OCI-LY7 (cell line): Measurements from ENCODE around the gene PLEKHS1. TPM values are rescaled to one million over a fixed set of nuclear protein-coding genes. Genes with fewer than 3 reads are reported as not detected.

Experiments used
- BruUV-seq: library from RNA; stranded (reverse); fragments of 400-500 nt; replicated peaks from 2 replicates; lab custom pipeline; 2021; lab: Mats Ljungman, UMichigan
- CTCF ChIA-PET: fragments of 300-600 bp; sonication (Branson Sonifier 250); formaldehyde crosslinking; loops from one replicate; lab custom pipeline; 2022; ENCODE audit warnings: antibody characterized with exemption; ENCODE audit not compliant: unreplicated experiment; lab: Charles Lee
- POLR2A ChIA-PET: fragments of 300-600 bp; sonication (Branson Sonifier 250); formaldehyde crosslinking; loops from one replicate; lab custom pipeline; 2022; ENCODE audit warnings: antibody characterized with exemption; lab: Charles Lee
- DNase-seq: peaks from one replicate; pipeline ENCODE4 v3.0.0-alpha.2; 2015; ENCODE audit warnings: low spot score
- H2AFZ ChIP-seq: fragments of 200-600 bp; sonication (generic), shearing (Covaris generic); 2 replicates; pipeline ENCODE4 v1.6.1; 2014; ENCODE audit warnings: mild to moderate bottlenecking, antibody characterized with exemption, low read length, moderate library complexity
- H3K27ac ChIP-seq: fragments of 200-600 bp; sonication (generic); 2 replicates; pipeline ENCODE4 v1.5.1; 2014; ENCODE audit warnings: mixed run types, low read depth, mild to moderate bottlenecking, moderate library complexity, low read length, inconsistent platforms; ENCODE audit not compliant: poor library complexity, severe bottlenecking
- H3K36me3 ChIP-seq: fragments of 200-600 bp; sonication (generic); 2 replicates; pipeline ENCODE4 v1.6.1; 2014; ENCODE audit warnings: mild to moderate bottlenecking, antibody characterized with exemption, low read length, moderate library complexity, mixed read lengths; ENCODE audit not compliant: insufficient read depth
- H3K4me1 ChIP-seq: fragments of 200-600 bp; sonication (generic); 2 replicates; pipeline ENCODE4 v1.5.1; 2014; ENCODE audit warnings: mild to moderate bottlenecking, low read length; ENCODE audit not compliant: insufficient read depth, poor library complexity, severe bottlenecking
- H3K4me2 ChIP-seq: fragments of 200-600 bp; sonication (generic); 2 replicates; pipeline ENCODE4 v1.6.1; 2014; ENCODE audit warnings: mild to moderate bottlenecking, low read length
- H3K4me3 ChIP-seq: fragments of 200-600 bp; sonication (generic); 2 replicates; pipeline ENCODE4 v1.5.1; 2014; ENCODE audit warnings: mild to moderate bottlenecking, low read depth, low read length; ENCODE audit not compliant: poor library complexity, severe bottlenecking
- H3K79me2 ChIP-seq: fragments of 200-600 bp; sonication (generic); 2 replicates; pipeline ENCODE4 v1.6.1; 2016; ENCODE audit warnings: low read depth, mild to moderate bottlenecking, low read length, moderate library complexity, mixed read lengths; ENCODE audit not compliant: insufficient read depth
- H3K9me2 ChIP-seq: fragments of 200-600 bp; sonication (generic); 2 replicates; pipeline ENCODE4 v1.6.1; 2016; ENCODE audit warnings: mild to moderate bottlenecking, low read length, mixed read lengths; ENCODE audit not compliant: insufficient read depth
- H3K9me3 ChIP-seq: fragments of 200-600 bp; sonication (generic); 2 replicates; pipeline ENCODE4 v1.6.1; 2014; ENCODE audit warnings: mild to moderate bottlenecking, mixed run types, low read length, mixed read lengths
- H4K20me1 ChIP-seq: fragments of 200-600 bp; sonication (generic); 2 replicates; pipeline ENCODE4 v1.6.1; 2014; ENCODE audit warnings: mild to moderate bottlenecking, antibody characterized with exemption, low read length, moderate library complexity, mixed read lengths; ENCODE audit not compliant: insufficient read depth
- EZH2phosphoT487 ChIP-seq: fragments of 200-600 bp; sonication (generic); IDR thresholded peaks from 2 replicates; pipeline ENCODE4 v1.6.1; 2018; ENCODE audit warnings: low read depth, borderline replicate concordance, mild to moderate bottlenecking, mixed run types, antibody characterized with exemption, low read length, moderate library complexity, mixed read lengths
- intact Hi-C: fragments of 100-400 bp; cut with micrococcal nuclease; formaldehyde crosslinking; loops from one replicate; pipeline ENCODE4 v1.10.0; 2022; ENCODE audit not compliant: unreplicated experiment
- total RNA-seq, 2 experiments: library from RNA; depleted of rRNA in 1 of 2; stranded (reverse); fragments of >200 nt in 1 of 2; shearing (Covaris generic) in 1 of 2; gene quantifications; 2 replicates each; pipeline ENCODE4 v1.2.3, GENCODE V29; 2014 to 2022
- TF ChIP-seq, protein P1 (sequence below): fragments of 200-600 bp; sonication (generic); conservative IDR thresholded peaks from 2 replicates; pipeline ENCODE4 v1.5.1; 2014; ENCODE audit warnings: mild to moderate bottlenecking, antibody characterized with exemption, low read length, moderate library complexity, mixed read lengths

PLEKHS1 gene
- total RNA-seq, 2 experiments from 2014 or later, result not detected

DNA sequence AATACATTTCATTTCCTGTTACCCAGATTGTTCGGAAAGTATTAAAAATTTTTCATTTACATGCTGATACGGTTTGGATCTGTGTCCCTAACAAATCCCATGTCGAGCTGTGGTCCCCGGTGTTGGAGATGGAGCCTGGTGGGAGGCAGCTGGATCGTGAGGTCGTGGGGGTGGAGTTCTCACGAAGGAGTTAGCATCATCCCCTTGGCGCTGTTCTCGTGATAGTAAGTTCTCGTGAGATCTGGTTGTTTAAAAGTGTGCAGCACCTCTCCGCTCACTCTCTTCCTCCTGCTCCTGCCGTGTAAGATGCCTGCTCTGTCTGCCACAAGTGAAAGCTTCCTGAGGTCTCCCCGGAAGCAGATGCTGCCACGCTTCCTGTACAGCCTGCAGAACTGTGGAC is 30.9 kb downstream of the PLEKHS1 start:
- CTCF ChIA-PET, result no interaction called here
- BruUV-seq, result no TSS peak
- intact Hi-C loops, result no loop called here
- no peak overlapping the region for H3K27ac ChIP-seq
- H3K79me2 ChIP-seq, result no peaks in the 10 kb centered on the region
- H3K9me3 ChIP-seq, result no peaks in the 10 kb centered on the region
- H3K9me2 ChIP-seq, result no peaks in the 10 kb centered on the region
- H4K20me1 ChIP-seq, result no peaks in the 10 kb centered on the region
- no peaks in the 10 kb centered on the region for H3K4me1 ChIP-seq
- no peak overlapping the region for H2AFZ ChIP-seq
- TF ChIP-seq, protein P1, sequence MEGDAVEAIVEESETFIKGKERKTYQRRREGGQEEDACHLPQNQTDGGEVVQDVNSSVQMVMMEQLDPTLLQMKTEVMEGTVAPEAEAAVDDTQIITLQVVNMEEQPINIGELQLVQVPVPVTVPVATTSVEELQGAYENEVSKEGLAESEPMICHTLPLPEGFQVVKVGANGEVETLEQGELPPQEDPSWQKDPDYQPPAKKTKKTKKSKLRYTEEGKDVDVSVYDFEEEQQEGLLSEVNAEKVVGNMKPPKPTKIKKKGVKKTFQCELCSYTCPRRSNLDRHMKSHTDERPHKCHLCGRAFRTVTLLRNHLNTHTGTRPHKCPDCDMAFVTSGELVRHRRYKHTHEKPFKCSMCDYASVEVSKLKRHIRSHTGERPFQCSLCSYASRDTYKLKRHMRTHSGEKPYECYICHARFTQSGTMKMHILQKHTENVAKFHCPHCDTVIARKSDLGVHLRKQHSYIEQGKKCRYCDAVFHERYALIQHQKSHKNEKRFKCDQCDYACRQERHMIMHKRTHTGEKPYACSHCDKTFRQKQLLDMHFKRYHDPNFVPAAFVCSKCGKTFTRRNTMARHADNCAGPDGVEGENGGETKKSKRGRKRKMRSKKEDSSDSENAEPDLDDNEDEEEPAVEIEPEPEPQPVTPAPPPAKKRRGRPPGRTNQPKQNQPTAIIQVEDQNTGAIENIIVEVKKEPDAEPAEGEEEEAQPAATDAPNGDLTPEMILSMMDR, result no peak
- TF ChIP-seq EZH2phosphoT487, result no peak
- no peak for DNase-seq
- POLR2A ChIA-PET, result interaction anchor here (1.8 kb wide), 1 partner anchor 10 kb away, joined by 12 read pairs; no protein-coding TSS in a partner anchor
- H3K36me3 ChIP-seq, result no peaks in the 10 kb centered on the region
- H3K4me3 ChIP-seq, result no peak overlapping the region
- no peak overlapping the region for H3K4me2 ChIP-seq

DNA sequence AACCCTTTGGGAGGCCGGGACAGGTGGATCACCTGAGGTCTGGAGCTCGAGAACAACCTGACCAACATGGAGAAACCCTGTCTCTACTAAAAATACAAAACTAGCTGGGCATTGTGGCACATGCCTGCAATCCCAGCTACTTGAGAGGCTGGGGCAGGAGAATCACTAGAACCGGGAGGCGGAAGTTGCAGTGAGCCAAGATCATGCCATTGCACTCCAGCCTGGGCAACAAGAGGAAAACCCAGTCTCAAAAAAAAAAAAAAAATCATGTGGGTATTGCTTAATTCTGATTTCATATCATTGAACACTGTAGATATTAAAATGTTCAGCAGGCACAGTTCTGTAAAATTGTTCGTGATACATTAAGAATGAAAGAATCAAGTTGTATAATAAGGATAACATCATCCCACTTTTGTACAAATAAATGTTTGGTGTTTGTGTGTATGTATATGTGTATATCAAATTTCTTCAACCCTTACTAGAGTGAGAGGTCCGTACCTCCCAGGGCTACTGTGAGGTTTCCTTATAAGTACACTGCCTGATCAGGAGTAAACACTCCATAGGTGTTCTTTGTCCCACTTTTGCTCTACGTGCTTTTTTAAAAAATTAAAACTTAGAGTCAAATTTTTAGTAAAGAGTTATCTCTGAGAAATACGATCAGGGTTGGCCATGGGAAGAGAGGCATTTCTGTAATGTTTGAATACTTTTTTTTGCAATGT is 31.7 kb downstream of the PLEKHS1 start:
- H3K79me2 ChIP-seq, result no peaks in the 10 kb centered on the region
- H3K9me3 ChIP-seq, result no peaks in the 10 kb centered on the region
- TF ChIP-seq, protein P1, result no peak
- TF ChIP-seq EZH2phosphoT487, result no peak
- POLR2A ChIA-PET, result interaction anchor here (1.1 to 1.8 kb wide), 2 partner anchors 11 to 50 kb away, joined by 3 to 12 read pairs; no protein-coding TSS in a partner anchor
- BruUV-seq, result no TSS peak
- CTCF ChIA-PET, result no interaction called here
- no peak overlapping the region for H3K4me2 ChIP-seq
- no peak overlapping the region for H3K4me3 ChIP-seq
- H4K20me1 ChIP-seq, result no peaks in the 10 kb centered on the region
- no peaks in the 10 kb centered on the region for H3K36me3 ChIP-seq
- intact Hi-C loops, result no loop called here
- H3K4me1 ChIP-seq, result no peaks in the 10 kb centered on the region
- no peaks in the 10 kb centered on the region for H3K9me2 ChIP-seq
- no peak overlapping the region for H2AFZ ChIP-seq
- no peak overlapping the region for H3K27ac ChIP-seq
- DNase-seq, result no peak

DNA sequence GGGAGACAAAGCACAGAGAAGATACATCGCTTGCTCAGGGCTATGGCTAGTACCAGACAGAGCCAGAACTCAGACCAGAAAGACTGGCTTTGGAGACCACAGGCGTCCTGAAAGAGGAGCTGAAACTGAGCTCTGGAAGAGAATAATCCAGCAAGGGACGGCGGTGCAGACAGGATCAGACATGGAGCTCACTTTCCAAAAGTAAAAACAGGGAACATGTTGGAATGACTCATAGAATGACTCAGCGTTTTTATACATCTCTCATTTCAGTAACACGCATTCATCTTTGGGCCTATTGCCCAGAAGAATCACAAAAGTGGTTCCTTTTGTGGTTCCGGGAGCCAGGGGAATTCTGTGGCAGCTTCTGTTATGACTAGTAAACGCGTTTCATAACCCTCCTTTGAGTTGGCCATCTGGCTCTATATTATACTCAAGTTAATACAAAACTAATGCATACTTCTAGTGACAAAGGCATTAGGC is 37.2 kb downstream of the PLEKHS1 start:
- no peak overlapping the region for H3K27ac ChIP-seq
- H4K20me1 ChIP-seq, result no peaks in the 10 kb centered on the region
- H3K79me2 ChIP-seq, result no peaks in the 10 kb centered on the region
- no peaks in the 10 kb centered on the region for H3K9me2 ChIP-seq
- TF ChIP-seq, protein P1, result no peak
- TF ChIP-seq EZH2phosphoT487, result no peak
- ChIA-PET CTCF (no interaction called here), POLR2A (no interaction called here)
- H3K4me2 ChIP-seq, result no peak overlapping the region
- H3K4me3 ChIP-seq, result no peak overlapping the region
- DNase-seq, result no peak
- no TSS peak for BruUV-seq
- no peaks in the 10 kb centered on the region for H3K4me1 ChIP-seq
- intact Hi-C loops, result no loop called here
- no peak overlapping the region for H2AFZ ChIP-seq
- H3K36me3 ChIP-seq, result no peaks in the 10 kb centered on the region
- no peaks in the 10 kb centered on the region for H3K9me3 ChIP-seq
